NCI-H1930 (cell line): ENCODE measurements around the gene CCNI2.

Source experiments
- DNase-seq, 2 experiments: peaks; one replicate each; lab custom pipeline; 2025; lab: John Stamatoyannopoulos, UW

Gene CCNI2

GRCh38 chr5:132750471-132751230 is 3.4 kb downstream of the CCNI2 start:
- DNase-seq = no peak

GRCh38 chr5:132751444-132751843 is 4.2 kb downstream of the CCNI2 start:
- DNase-seq = no peak

- DNase-seq = no peak
These were observed 4.8 kb downstream of the CCNI2 start for GRCh38 chr5:132751971-132752580.

GRCh38 chr5:132752581-132753125 is 5.4 kb downstream of the CCNI2 start:
- no peak for DNase-seq

GRCh38 chr5:132753135-132753987 is 6.1 kb downstream of the CCNI2 start:
- DNase-seq = no peak

GRCh38 chr5:132754111-132754510 is 6.9 kb downstream of the CCNI2 start:
- no peak for DNase-seq

- no peak for DNase-seq
These were observed 7.7 kb downstream of the CCNI2 start for GRCh38 chr5:132754947-132755346.

- DNase-seq = no peak
These were observed 9.3 kb downstream of the CCNI2 start for GRCh38 chr5:132756542-132756941.

GRCh38 chr5:132758451-132758850 is 11.2 kb downstream of the CCNI2 start:
- DNase-seq = no peak

- no peak for DNase-seq
These were observed 12.2 kb downstream of the CCNI2 start for GRCh38 chr5:132759114-132760048.

GRCh38 chr5:132760049-132760420 is 12.8 kb downstream of the CCNI2 start:
- no peak for DNase-seq

- DNase-seq = no peak
These were observed 13.5 kb downstream of the CCNI2 start for GRCh38 chr5:132760601-132761317.

GRCh38 chr5:132761321-132762240 is 14.4 kb downstream of the CCNI2 start:
- no peak for DNase-seq

GRCh38 chr5:132762246-132763000 is 15.2 kb downstream of the CCNI2 start:
- DNase-seq = no peak

- no peak for DNase-seq
These were observed 16.2 kb downstream of the CCNI2 start for GRCh38 chr5:132763181-132764036.

- no peak for DNase-seq
These were observed 16.8 kb downstream of the CCNI2 start for GRCh38 chr5:132764051-132764450.

- DNase-seq = no peak
These were observed 17.5 kb downstream of the CCNI2 start for GRCh38 chr5:132764671-132765238.
